ENCODE measurements around the gene PLA2G4B.

- TF ChIP-seq CTCF (IDR thresholded peaks at IDR 0.05) (no peak), POLR2A (IDR thresholded peaks at IDR 0.05) (no peak)
Measured at GRCh38 chr15:41851755-41852370, 13.2 kb downstream of the PLA2G4B start.
